Epidermal melanocyte (primary cell): Measurements from ENCODE around the gene GNE.

ENCODE experiments used
- DNase-seq: peaks from one replicate; pipeline ENCODE4 v3.0.0; 2011; ENCODE audit warnings: low spot score; ENCODE audit not compliant: insufficient read length

Gene GNE

GRCh38 chr9:36169166-36169565 lies 89.1 kb downstream of the GNE start, which contains the start of gene CCIN:
TSS of gene CCIN (plus strand) at chr9:36169388. CDS start at chr9:36169503, 115 bp downstream.
- DNase-seq = no peak

- DNase-seq = peak; percentile 74
These were observed 91.9 kb downstream of the GNE start for GRCh38 chr9:36166168-36166927.

- DNase-seq = no peak
These were observed 92.5 kb downstream of the GNE start for GRCh38 chr9:36165826-36166167.

- DNase-seq = no peak
These were observed 93.3 kb downstream of the GNE start for GRCh38 chr9:36164989-36165388.
